Caco-2 (cell line): Measurements from ENCODE around the gene STRBP. TPM values are rescaled to one million over a fixed set of nuclear protein-coding genes. Genes with fewer than 3 reads are reported as not detected.

Experiments used
- BruUV-seq: library from RNA; stranded (reverse); fragments of 400-500 nt; replicated peaks from 2 replicates; lab custom pipeline; 2021; lab: Mats Ljungman, UMichigan
- CTCF ChIA-PET: fragments of 300-600 bp; sonication (Branson Sonifier 250); formaldehyde crosslinking; loops from one replicate; lab custom pipeline; 2022; ENCODE audit warnings: antibody characterized with exemption; lab: Charles Lee
- POLR2A ChIA-PET: fragments of 300-600 bp; sonication (Branson Sonifier 250); formaldehyde crosslinking; loops from one replicate; lab custom pipeline; 2022; ENCODE audit warnings: antibody characterized with exemption; lab: Charles Lee
- DNase-seq, 2 experiments: peaks; one replicate each; pipeline versions ENCODE4 v3.0.0 to v3.0.0-alpha.2; 2020 to 2022
- H3K27me3 ChIP-seq: replicated peaks from 2 replicates; pipeline ENCODE4 v1.6.0; 2011; ENCODE audit warnings: low read length; ENCODE audit not compliant: control insufficient read depth, insufficient read depth
- H3K36me3 ChIP-seq: 2 replicates; pipeline ENCODE4 v1.5.1; 2011; ENCODE audit warnings: low read length; ENCODE audit not compliant: control insufficient read depth, insufficient read depth
- H3K4me1 ChIP-seq: fragments of 250-450 bp; sonication (Bioruptor Pico); 2 replicates; pipeline ENCODE4 v1.5.1; 2020; ENCODE audit warnings: mild to moderate bottlenecking
- H3K4me3 ChIP-seq: 2 replicates; pipeline ENCODE4 v1.5.1; 2011; ENCODE audit warnings: low read depth, mild to moderate bottlenecking, control low read depth, low read length
- H3K9me3 ChIP-seq: fragments of 250-450 bp; sonication (Bioruptor Pico); 2 replicates; pipeline ENCODE4 v1.5.1; 2020; ENCODE audit warnings: mild to moderate bottlenecking, moderate library complexity
- H3K27ac Mint-ChIP-seq: one replicate; pipeline ENCODE4 v1.8.0; 2022; ENCODE audit warnings: mixed read lengths; ENCODE audit not compliant: unreplicated experiment
- H3K27me3 Mint-ChIP-seq: one replicate; pipeline ENCODE4 v1.8.0; 2022; ENCODE audit warnings: mixed read lengths; ENCODE audit not compliant: insufficient read depth, unreplicated experiment
- H3K36me3 Mint-ChIP-seq: one replicate; pipeline ENCODE4 v1.8.0; 2022; ENCODE audit warnings: mild to moderate bottlenecking, mixed read lengths; ENCODE audit not compliant: insufficient read depth, unreplicated experiment
- H3K4me1 Mint-ChIP-seq: one replicate; pipeline ENCODE4 v1.8.0; 2022; ENCODE audit warnings: low read depth, mixed read lengths; ENCODE audit not compliant: unreplicated experiment
- H3K4me3 Mint-ChIP-seq: one replicate; pipeline ENCODE4 v1.8.0; 2022; ENCODE audit warnings: mild to moderate bottlenecking, moderate library complexity, mixed read lengths; ENCODE audit not compliant: unreplicated experiment
- H3K9me3 Mint-ChIP-seq: one replicate; pipeline ENCODE4 v1.8.0; 2022; ENCODE audit warnings: mixed read lengths; ENCODE audit not compliant: unreplicated experiment
- CTCF ChIP-seq, 2 experiments: fragments of 200-600 bp in 1 of 2; IDR thresholded peaks; 1 replicate in 1 of 2; 2 replicates in 1 of 2; pipeline versions ENCODE4 v1.5.1 to v1.8.0; 2011 to 2022; ENCODE audit warnings: antibody characterized with exemption in 1 of 2, control low read depth in 1 of 2, inconsistent platforms in 1 of 2, low read depth in 1 of 2, low read length in 1 of 2, mild to moderate bottlenecking in 1 of 2, moderate library complexity in 1 of 2; ENCODE audit not compliant: insufficient read depth in 1 of 2, severe bottlenecking in 1 of 2, unreplicated experiment in 1 of 2
- intact Hi-C: fragments of 100-400 bp; cut with micrococcal nuclease; formaldehyde crosslinking; loops from one replicate; pipeline ENCODE4 v1.10.0; 2022; ENCODE audit not compliant: unreplicated experiment
- total RNA-seq: library from RNA; stranded (reverse); gene quantifications from 2 replicates; pipeline ENCODE4 v1.2.3, GENCODE V29; 2022

STRBP gene
- total RNA-seq, 1 experiment from 2014 or later: 43.5 TPM

GRCh38 chr9:123135430-123135829, 133.0 kb downstream of the STRBP start:
- no peak for DNase-seq
- H3K36me3 Mint-ChIP-seq: peaks cover 6% of the 10 kb centered on the region
- CTCF ChIA-PET: interaction anchor here (0.6 kb wide), 1 partner anchor 1575 kb away, joined by 3 read pairs; no protein-coding TSS in a partner anchor

DNA sequence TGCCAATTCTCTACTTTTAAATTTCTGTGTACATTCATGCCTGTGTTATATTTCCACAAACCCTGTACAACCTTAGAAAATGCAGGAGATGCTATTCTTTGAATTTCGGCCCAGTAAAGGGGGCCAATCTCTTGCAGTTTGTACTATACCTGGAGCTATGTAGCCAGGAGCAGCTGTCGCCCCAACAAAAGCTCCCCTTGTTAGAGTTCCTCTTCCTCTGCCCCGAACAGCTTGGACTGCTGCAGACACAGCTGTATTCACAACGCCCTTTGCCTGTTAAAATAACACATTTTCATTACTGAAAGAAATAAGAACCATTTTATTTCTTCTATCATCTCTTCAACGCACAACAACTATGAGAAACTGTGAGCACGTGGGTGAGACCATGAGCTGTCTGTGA, 135.7 kb downstream of the STRBP start:
- Mint-ChIP-seq H3K27me3 (no peaks in the 10 kb centered on the region), H3K36me3 (peaks cover 6% of the 10 kb centered on the region), H3K27ac (no peak overlapping the region), H3K9me3 (no peaks in the 10 kb centered on the region), H3K4me1 (no peaks in the 10 kb centered on the region), H3K4me3 (no peak overlapping the region)
- H3K4me3 ChIP-seq: no peak overlapping the region
- TF ChIP-seq CTCF (IDR thresholded peaks at IDR 0.05; ENCODE audit: insufficient read depth in 1 of 2, low read depth in 1 of 2, low read length in 1 of 2, severe bottlenecking in 1 of 2, unreplicated experiment in 1 of 2): no peak
- H3K4me1 ChIP-seq: peaks cover 23% of the 10 kb centered on the region
- no peaks in the 10 kb centered on the region for H3K9me3 ChIP-seq
- no TSS peak for BruUV-seq
- ChIA-PET CTCF (interaction anchor here (2.7 kb wide), 1 partner anchor 217 kb away, joined by 16 read pairs; no protein-coding TSS in a partner anchor), POLR2A (no interaction called here)
- DNase-seq: no peak
- intact Hi-C loops: no loop called here
- no peaks in the 10 kb centered on the region for H3K27me3 ChIP-seq
- H3K36me3 ChIP-seq: no peaks in the 10 kb centered on the region

More at GRCh38 chr9:123135430-123135829, 133.0 kb downstream of the STRBP start:
- H3K27ac Mint-ChIP-seq: no peak overlapping the region
- Histone ChIP-seq H3K4me3 (no peak overlapping the region), H3K27me3 (no peaks in the 10 kb centered on the region), H3K4me1 (peaks cover 23% of the 10 kb centered on the region), H3K9me3 (no peaks in the 10 kb centered on the region), H3K36me3 (no peaks in the 10 kb centered on the region)
- POLR2A ChIA-PET: no interaction called here
- intact Hi-C loops: no loop called here
- no peak for TF ChIP-seq CTCF (IDR thresholded peaks at IDR 0.05; ENCODE audit: insufficient read depth in 1 of 2, low read depth in 1 of 2, low read length in 1 of 2, severe bottlenecking in 1 of 2, unreplicated experiment in 1 of 2)
- BruUV-seq: no TSS peak
- H3K27me3 Mint-ChIP-seq: no peaks in the 10 kb centered on the region
- H3K9me3 Mint-ChIP-seq: no peaks in the 10 kb centered on the region
- no peaks in the 10 kb centered on the region for H3K4me1 Mint-ChIP-seq
- H3K4me3 Mint-ChIP-seq: no peak overlapping the region

GRCh38 chr9:123131993-123132392, 136.4 kb downstream of the STRBP start:
- BruUV-seq: no TSS peak
- intact Hi-C loops: no loop called here
- Mint-ChIP-seq H3K4me3 (no peak overlapping the region), H3K27me3 (no peaks in the 10 kb centered on the region), H3K36me3 (peaks cover 4% of the 10 kb centered on the region), H3K4me1 (no peaks in the 10 kb centered on the region), H3K27ac (no peak overlapping the region), H3K9me3 (no peaks in the 10 kb centered on the region)
- ChIA-PET CTCF (interaction anchor here (2.7 kb wide), 1 partner anchor 218 kb away, joined by 16 read pairs; no protein-coding TSS in a partner anchor), POLR2A (no interaction called here)
- H3K4me3 ChIP-seq: no peak overlapping the region
- H3K36me3 ChIP-seq: no peaks in the 10 kb centered on the region
- H3K9me3 ChIP-seq: no peaks in the 10 kb centered on the region
- peaks cover 23% of the 10 kb centered on the region for H3K4me1 ChIP-seq
- no peaks in the 10 kb centered on the region for H3K27me3 ChIP-seq
- no peak for TF ChIP-seq CTCF (IDR thresholded peaks at IDR 0.05; ENCODE audit: insufficient read depth in 1 of 2, low read depth in 1 of 2, low read length in 1 of 2, severe bottlenecking in 1 of 2, unreplicated experiment in 1 of 2)
- no peak for DNase-seq
